Adrenal gland (tissue), 5 donors: ENCODE data around the gene AMACR.

Source experiments
- POLR2A ChIP-seq, 2 donors: fragments of 450-650 bp; IDR thresholded peaks; one replicate each; pipeline ENCODE4 v1.6.1; 2017; ENCODE audit warnings: antibody characterized with exemption in 2 of 2, mild to moderate bottlenecking in 2 of 2, moderate library complexity in 1 of 2
- TF ChIP-seq, protein P1 (sequence below), 6 experiments: fragments of 450-650 bp in 4 of 6; fragments of 200-600 bp in 2 of 6; sonication (generic) in 1 of 6; IDR thresholded peaks; 1 replicate in 5 of 6; 2 replicates in 1 of 6; pipeline versions ENCODE4 v1.5.1 to v1.8.0; 2016 to 2021; ENCODE audit warnings: antibody characterized with exemption in 6 of 6, mild to moderate bottlenecking in 2 of 6, moderate library complexity in 1 of 6
- donor health status: DM: no; HTN: no; CAD: no.

- no peak for TF ChIP-seq POLR2A (IDR thresholded peaks at IDR 0.05)
- TF ChIP-seq, protein P1, sequence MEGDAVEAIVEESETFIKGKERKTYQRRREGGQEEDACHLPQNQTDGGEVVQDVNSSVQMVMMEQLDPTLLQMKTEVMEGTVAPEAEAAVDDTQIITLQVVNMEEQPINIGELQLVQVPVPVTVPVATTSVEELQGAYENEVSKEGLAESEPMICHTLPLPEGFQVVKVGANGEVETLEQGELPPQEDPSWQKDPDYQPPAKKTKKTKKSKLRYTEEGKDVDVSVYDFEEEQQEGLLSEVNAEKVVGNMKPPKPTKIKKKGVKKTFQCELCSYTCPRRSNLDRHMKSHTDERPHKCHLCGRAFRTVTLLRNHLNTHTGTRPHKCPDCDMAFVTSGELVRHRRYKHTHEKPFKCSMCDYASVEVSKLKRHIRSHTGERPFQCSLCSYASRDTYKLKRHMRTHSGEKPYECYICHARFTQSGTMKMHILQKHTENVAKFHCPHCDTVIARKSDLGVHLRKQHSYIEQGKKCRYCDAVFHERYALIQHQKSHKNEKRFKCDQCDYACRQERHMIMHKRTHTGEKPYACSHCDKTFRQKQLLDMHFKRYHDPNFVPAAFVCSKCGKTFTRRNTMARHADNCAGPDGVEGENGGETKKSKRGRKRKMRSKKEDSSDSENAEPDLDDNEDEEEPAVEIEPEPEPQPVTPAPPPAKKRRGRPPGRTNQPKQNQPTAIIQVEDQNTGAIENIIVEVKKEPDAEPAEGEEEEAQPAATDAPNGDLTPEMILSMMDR (IDR thresholded peaks at IDR 0.05): no peak
Observed at GRCh38 chr5:33964132-33964700, 43.6 kb downstream of the AMACR start.
